ENCODE results near the gene ADCY2. TPM values are rescaled to one million over a fixed set of nuclear protein-coding genes. Genes with fewer than 3 reads are reported as not detected.

Gene ADCY2
- total and polyA plus RNA-seq, 2 of the 13 experiments (the other 11 are each of a cell fraction or from before 2014, with no cell fraction given), result not detected

DNA sequence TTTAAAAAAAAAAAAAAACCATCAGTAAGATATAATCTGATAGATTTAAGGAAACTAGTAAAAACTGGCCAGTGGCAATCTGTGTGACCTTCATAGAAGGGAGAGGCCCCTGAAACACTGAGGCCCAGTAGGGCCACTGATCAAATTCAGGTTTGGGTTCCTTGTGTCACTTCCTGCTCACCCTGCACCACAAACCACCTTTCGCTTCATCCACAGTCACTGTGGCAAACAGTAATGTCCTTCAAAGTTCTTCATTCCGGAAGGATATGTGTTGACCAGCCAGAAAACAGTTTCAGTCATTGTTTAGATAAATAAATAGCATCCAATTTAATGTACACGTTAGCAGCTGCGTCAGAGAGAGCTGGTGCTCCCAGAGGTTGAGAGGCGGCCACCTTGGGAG, 232.9 kb downstream of the ADCY2 start:
- POLR2A ChIA-PET, result no interaction called here
- no TSS peak for BruUV-seq (replicated peaks)
- WGBS (ENCODE audit: low lambda C conversion rate), result 8% methylated on average over 4 of the region's 5 CpGs
- no peaks in the 10 kb centered on the region for H3K9me3 ChIP-seq (ENCODE audit: low read length)
- no peak overlapping the region for H3K4me3 ChIP-seq (replicated peaks in 1 of 3; ENCODE audit: insufficient read depth in 1 of 3, low read depth in 2 of 3, low read length in 3 of 3)
- H3K4me2 ChIP-seq (ENCODE audit: low read depth, low read length), result no peak overlapping the region
- H3K79me2 ChIP-seq (ENCODE audit: insufficient read depth, low read length), result no peaks in the 10 kb centered on the region
- FAIRE-seq (no peak), ATAC-seq (no peak), DNase-seq (ENCODE audit: low spot score) (no peak)
- no peak overlapping the region for H3K27ac ChIP-seq (ENCODE audit: extremely low read length, insufficient read depth, low read length)
- no peak overlapping the region for H2AFZ ChIP-seq (ENCODE audit: low read length)
- H3K36me3 ChIP-seq (replicated peaks in 1 of 2; ENCODE audit: control insufficient read depth in 1 of 2, insufficient read depth in 2 of 2, low read length in 2 of 2), result no peaks in the 10 kb centered on the region
- no peaks in the 10 kb centered on the region for H4K20me1 ChIP-seq (ENCODE audit: insufficient read depth, low read length)
- intact Hi-C loops (cut with micrococcal nuclease; ENCODE audit: unreplicated experiment) (no loop called here), in situ Hi-C loops (cut with HindIII; ENCODE audit: extremely low pct_ligation_motif_present, low pct_unique_long_range_greater_than_20kb) (no loop called here)
- no peak overlapping the region for H3K9ac ChIP-seq (ENCODE audit: insufficient read depth, low read depth, low read length)
- TF ChIP-seq POGZ (CRISPR knock-in tag; IDR thresholded peaks at IDR 0.05) (no peak), ZNF530 (CRISPR knock-in tag; IDR thresholded peaks at IDR 0.05; ENCODE audit: low read depth) (no peak), CC2D1A (CRISPR knock-in tag; IDR thresholded peaks at IDR 0.05) (no peak), KLF13 (CRISPR knock-in tag; IDR thresholded peaks at IDR 0.05) (no peak), FOXO1 (CRISPR knock-in tag; IDR thresholded peaks at IDR 0.05) (no peak), MIER2 (CRISPR knock-in tag; IDR thresholded peaks at IDR 0.05) (no peak), ZNF558 (CRISPR knock-in tag; IDR thresholded peaks at IDR 0.05; ENCODE audit: borderline replicate concordance) (no peak), ZNF549 (CRISPR knock-in tag; IDR thresholded peaks at IDR 0.05) (no peak), ZMYM2 (CRISPR knock-in tag; IDR thresholded peaks at IDR 0.05) (no peak)
- TF ChIP-seq, protein P1, sequence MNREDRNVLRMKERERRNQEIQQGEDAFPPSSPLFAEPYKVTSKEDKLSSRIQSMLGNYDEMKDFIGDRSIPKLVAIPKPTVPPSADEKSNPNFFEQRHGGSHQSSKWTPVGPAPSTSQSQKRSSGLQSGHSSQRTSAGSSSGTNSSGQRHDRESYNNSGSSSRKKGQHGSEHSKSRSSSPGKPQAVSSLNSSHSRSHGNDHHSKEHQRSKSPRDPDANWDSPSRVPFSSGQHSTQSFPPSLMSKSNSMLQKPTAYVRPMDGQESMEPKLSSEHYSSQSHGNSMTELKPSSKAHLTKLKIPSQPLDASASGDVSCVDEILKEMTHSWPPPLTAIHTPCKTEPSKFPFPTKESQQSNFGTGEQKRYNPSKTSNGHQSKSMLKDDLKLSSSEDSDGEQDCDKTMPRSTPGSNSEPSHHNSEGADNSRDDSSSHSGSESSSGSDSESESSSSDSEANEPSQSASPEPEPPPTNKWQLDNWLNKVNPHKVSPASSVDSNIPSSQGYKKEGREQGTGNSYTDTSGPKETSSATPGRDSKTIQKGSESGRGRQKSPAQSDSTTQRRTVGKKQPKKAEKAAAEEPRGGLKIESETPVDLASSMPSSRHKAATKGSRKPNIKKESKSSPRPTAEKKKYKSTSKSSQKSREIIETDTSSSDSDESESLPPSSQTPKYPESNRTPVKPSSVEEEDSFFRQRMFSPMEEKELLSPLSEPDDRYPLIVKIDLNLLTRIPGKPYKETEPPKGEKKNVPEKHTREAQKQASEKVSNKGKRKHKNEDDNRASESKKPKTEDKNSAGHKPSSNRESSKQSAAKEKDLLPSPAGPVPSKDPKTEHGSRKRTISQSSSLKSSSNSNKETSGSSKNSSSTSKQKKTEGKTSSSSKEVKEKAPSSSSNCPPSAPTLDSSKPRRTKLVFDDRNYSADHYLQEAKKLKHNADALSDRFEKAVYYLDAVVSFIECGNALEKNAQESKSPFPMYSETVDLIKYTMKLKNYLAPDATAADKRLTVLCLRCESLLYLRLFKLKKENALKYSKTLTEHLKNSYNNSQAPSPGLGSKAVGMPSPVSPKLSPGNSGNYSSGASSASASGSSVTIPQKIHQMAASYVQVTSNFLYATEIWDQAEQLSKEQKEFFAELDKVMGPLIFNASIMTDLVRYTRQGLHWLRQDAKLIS (CRISPR knock-in tag; IDR thresholded peaks at IDR 0.05), result no peak
- TF ChIP-seq, protein P2, sequence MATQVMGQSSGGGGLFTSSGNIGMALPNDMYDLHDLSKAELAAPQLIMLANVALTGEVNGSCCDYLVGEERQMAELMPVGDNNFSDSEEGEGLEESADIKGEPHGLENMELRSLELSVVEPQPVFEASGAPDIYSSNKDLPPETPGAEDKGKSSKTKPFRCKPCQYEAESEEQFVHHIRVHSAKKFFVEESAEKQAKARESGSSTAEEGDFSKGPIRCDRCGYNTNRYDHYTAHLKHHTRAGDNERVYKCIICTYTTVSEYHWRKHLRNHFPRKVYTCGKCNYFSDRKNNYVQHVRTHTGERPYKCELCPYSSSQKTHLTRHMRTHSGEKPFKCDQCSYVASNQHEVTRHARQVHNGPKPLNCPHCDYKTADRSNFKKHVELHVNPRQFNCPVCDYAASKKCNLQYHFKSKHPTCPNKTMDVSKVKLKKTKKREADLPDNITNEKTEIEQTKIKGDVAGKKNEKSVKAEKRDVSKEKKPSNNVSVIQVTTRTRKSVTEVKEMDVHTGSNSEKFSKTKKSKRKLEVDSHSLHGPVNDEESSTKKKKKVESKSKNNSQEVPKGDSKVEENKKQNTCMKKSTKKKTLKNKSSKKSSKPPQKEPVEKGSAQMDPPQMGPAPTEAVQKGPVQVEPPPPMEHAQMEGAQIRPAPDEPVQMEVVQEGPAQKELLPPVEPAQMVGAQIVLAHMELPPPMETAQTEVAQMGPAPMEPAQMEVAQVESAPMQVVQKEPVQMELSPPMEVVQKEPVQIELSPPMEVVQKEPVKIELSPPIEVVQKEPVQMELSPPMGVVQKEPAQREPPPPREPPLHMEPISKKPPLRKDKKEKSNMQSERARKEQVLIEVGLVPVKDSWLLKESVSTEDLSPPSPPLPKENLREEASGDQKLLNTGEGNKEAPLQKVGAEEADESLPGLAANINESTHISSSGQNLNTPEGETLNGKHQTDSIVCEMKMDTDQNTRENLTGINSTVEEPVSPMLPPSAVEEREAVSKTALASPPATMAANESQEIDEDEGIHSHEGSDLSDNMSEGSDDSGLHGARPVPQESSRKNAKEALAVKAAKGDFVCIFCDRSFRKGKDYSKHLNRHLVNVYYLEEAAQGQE (IDR thresholded peaks at IDR 0.05; ENCODE audit: borderline replicate concordance in 1 of 2, low read depth in 1 of 2, low read length in 2 of 2), result no peak
- TF ChIP-seq, protein P3, sequence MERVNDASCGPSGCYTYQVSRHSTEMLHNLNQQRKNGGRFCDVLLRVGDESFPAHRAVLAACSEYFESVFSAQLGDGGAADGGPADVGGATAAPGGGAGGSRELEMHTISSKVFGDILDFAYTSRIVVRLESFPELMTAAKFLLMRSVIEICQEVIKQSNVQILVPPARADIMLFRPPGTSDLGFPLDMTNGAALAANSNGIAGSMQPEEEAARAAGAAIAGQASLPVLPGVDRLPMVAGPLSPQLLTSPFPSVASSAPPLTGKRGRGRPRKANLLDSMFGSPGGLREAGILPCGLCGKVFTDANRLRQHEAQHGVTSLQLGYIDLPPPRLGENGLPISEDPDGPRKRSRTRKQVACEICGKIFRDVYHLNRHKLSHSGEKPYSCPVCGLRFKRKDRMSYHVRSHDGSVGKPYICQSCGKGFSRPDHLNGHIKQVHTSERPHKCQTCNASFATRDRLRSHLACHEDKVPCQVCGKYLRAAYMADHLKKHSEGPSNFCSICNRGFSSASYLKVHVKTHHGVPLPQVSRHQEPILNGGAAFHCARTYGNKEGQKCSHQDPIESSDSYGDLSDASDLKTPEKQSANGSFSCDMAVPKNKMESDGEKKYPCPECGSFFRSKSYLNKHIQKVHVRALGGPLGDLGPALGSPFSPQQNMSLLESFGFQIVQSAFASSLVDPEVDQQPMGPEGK (CRISPR knock-in tag; IDR thresholded peaks at IDR 0.05), result no peak
- CTCF ChIA-PET (ENCODE audit: low intra/inter-chr PET ratio, low total read pairs), result no interaction called here
- no peaks in the 10 kb centered on the region for H3K4me1 ChIP-seq (ENCODE audit: insufficient read depth, low read length)
- no peaks in the 10 kb centered on the region; a peak in 1 of 5 replicates for H3K27me3 ChIP-seq (ENCODE audit: control insufficient read depth in 1 of 2, insufficient read depth in 2 of 2, low read length in 2 of 2)
